HG03565 (cell line): ENCODE results near the gene MSI2.

Experiments used
- ATAC-seq: cut with Tn5 transposase; IDR thresholded peaks from one replicate; pipeline ENCODE4 v1.9.1; 2021; ENCODE audit warnings: mild to moderate bottlenecking, moderate library complexity; ENCODE audit not compliant: unreplicated experiment

The MSI2 gene

GRCh38 chr17:57363580-57363979 is 107.3 kb downstream of the MSI2 start:
- ATAC-seq, result no peak

GRCh38 chr17:57363998-57364643 is 107.8 kb downstream of the MSI2 start:
- no peak for ATAC-seq

GRCh38 chr17:57365420-57365819 is 109.1 kb downstream of the MSI2 start:
- ATAC-seq, result no peak

GRCh38 chr17:57366177-57366557 is 109.8 kb downstream of the MSI2 start:
- no peak for ATAC-seq

- no peak for ATAC-seq
Measured at GRCh38 chr17:57366558-57367351, 110.4 kb downstream of the MSI2 start.

GRCh38 chr17:57368637-57369336 is 112.5 kb downstream of the MSI2 start:
- no peak for ATAC-seq

GRCh38 chr17:57369509-57369945 is 113.2 kb downstream of the MSI2 start:
- no peak for ATAC-seq

- ATAC-seq, result no peak
Measured at GRCh38 chr17:57370037-57370581, 113.8 kb downstream of the MSI2 start.

GRCh38 chr17:57370619-57371018 is 114.3 kb downstream of the MSI2 start:
- no peak for ATAC-seq

GRCh38 chr17:57372156-57372555 is 115.8 kb downstream of the MSI2 start:
- no peak for ATAC-seq

- no peak for ATAC-seq
Measured at GRCh38 chr17:57373048-57373447, 116.7 kb downstream of the MSI2 start.

- ATAC-seq, result no peak
Measured at GRCh38 chr17:57373756-57374155, 117.4 kb downstream of the MSI2 start.

GRCh38 chr17:57375040-57375769 is 118.9 kb downstream of the MSI2 start:
- ATAC-seq, result no peak

GRCh38 chr17:57375770-57376225 is 119.5 kb downstream of the MSI2 start:
- no peak for ATAC-seq

- no peak for ATAC-seq
Measured at GRCh38 chr17:57377094-57377493, 120.8 kb downstream of the MSI2 start.

GRCh38 chr17:57379237-57379894 is 123.0 kb downstream of the MSI2 start:
- ATAC-seq, result no peak

- no peak for ATAC-seq
Measured at GRCh38 chr17:57379895-57380434, 123.6 kb downstream of the MSI2 start.

- no peak for ATAC-seq
Measured at GRCh38 chr17:57381498-57381897, 125.2 kb downstream of the MSI2 start.

GRCh38 chr17:57384219-57384618 is 127.9 kb downstream of the MSI2 start:
- no peak for ATAC-seq

GRCh38 chr17:57385975-57386374 is 129.7 kb downstream of the MSI2 start:
- ATAC-seq, result no peak
